Measurements from ENCODE around the gene SEC14L1. TPM values are rescaled to one million over a fixed set of nuclear protein-coding genes. Genes with fewer than 3 reads are reported as not detected.
"Not testable (repeated sequence)": the region's sequence is repeated elsewhere in the genome, so short reads cannot be mapped to it uniquely, and the experiment has no call there.

The SEC14L1 gene
- total RNA-seq, 1 donor from 2014 or later, result 637 TPM

DNA sequence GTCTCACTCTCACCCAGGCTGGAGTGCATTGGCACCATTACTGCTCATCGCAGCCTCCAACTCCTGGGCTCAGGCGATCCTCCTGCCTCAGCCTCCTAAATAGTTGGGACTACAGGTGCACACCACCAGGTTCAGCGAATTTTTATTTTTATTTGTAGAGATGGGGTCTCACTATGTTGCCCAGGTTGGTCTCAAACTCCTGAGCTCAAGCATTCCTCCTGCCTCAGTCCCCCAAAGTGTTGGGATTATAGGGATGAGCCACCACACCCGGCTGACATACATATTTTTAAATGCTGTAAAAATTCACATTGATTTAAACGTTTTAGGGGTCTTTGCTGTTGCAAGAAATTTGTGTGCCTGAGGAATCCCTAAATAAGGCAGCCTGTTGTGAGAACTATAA is 24.8 kb upstream of the SEC14L1 start:
- no peak for DNase-seq (ENCODE audit: extremely low read depth, low read depth, low spot score)

DNA sequence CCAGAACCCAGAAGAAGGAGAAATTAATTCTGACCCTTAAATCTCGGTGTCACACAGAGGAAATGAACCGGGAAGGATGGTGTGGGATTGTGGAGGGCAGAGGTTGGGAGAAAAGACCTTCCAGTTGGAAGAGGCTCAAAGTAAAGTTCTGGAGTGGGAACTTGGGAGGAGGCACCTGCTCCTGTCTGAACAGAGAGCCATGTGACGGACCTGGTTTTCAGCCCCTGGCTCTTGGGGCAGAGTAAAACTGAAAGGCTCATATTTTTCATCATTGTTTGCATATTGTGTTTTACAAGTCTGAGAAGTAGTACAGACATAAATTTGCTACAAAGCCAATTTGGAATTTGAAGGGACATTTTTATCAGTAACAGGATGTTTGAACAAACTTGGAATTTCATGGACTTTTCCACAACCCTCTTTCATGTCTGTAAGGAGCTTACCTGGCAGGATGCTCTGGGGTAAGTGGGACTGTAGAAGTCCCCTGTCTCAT is 24.4 kb upstream of the SEC14L1 start:
- DNase-seq (ENCODE audit: extremely low read depth, low read depth, low spot score), result no peak

DNA sequence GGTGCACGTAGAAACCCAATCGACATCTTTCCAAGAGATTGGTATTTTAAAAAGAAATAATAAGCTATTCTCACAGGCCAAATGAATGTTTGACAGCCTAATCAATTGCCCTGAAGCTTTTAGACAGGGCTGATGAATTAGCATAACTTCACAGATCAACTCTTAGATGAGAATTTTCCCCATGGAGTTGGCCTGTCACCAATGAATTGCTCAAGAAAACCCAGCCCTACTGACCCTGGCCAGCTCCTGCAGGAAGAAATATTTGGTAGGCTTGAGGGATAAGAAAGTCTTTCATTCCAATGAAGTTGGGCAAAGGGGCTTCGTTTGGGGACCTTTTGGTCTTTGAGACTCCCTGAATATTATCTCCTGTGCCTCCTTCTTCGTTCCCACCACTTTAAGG is 23.4 kb upstream of the SEC14L1 start:
- DNase-seq (ENCODE audit: extremely low read depth, low read depth, low spot score), result no peak

DNA sequence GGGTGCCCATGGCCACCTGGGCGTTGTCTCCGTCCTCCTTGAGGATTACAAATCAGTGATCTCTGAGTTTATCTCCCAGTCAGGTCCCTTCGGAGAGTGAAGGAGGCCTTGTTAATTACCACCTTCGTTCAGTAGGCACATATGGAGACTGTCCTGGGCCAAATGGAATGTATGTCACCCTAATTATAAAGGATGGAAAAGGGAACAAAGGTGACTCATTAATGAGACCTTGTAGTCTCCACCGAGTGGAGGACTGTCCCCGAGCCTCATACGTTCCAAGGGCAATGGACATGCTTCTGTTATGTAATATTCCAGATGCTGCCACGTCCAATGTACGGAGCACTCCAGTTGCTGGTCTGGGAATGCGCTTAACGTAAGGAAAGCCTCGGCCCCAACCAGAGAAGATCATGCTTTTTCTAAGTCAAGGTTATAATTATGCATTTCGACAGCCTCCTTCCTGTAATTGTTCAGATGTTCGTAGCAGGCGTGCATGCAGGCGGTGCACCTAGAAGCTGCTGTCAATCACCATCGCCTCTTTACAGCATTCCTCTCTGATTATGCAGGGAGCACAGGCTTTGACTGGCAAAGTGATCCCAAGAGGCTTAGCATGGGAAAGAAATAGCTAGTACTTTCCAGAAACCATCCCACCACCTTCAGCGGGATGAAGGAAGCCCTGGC is 22.4 kb upstream of the SEC14L1 start:
- no peak for DNase-seq (ENCODE audit: extremely low read depth, low read depth, low spot score)

DNA sequence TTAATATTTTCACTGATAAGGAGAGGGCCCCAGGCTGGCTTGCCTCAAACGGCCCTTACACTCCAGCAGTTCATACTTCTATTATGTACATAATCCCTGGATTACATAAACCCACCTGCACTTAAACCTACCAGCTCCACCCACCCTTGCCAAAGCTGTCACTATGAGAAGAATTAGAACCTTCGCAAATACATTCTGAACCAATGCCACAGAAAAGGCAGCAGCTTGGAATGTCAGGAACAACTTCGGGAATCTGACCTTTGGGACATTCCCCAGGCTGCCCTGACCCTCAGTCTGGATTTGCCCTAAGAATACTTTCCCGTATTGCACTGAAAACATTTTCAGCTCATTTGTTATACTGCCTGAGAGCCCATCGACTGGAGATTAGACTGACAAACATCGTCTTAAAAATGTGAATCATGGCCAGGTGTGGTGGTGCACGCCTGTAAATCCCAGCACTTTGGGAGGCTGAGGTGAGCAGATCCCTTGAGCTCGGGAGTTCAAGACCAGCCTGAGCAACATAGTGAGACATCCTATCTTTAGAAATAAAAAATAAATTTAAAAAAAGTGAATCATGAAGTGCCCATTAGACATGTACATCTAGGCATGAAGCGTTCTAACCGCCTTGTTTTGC is 21.0 kb upstream of the SEC14L1 start:
- no peak for DNase-seq (ENCODE audit: extremely low read depth, low read depth, low spot score)

DNA sequence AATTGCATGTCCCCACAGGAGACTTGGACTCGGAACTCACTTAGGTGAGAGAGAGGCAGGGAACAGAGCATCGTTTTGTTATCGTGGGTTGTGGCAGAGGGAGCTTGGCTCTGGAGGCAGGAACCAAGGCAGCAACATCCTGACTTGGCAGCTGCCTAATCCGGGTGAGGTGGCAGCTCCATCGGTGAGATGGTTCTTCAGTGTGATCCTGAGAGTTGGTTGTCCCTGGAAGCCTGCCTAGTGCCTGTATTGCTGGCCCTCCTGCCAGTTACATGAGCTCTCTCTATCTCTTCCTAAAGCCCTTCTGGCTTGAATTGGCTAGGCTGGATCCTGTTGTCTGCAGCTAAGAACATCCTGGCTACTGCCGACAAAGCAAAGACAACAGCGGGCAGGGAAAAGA is 19.9 kb upstream of the SEC14L1 start:
- DNase-seq (ENCODE audit: extremely low read depth, low read depth, low spot score), result no peak

DNA sequence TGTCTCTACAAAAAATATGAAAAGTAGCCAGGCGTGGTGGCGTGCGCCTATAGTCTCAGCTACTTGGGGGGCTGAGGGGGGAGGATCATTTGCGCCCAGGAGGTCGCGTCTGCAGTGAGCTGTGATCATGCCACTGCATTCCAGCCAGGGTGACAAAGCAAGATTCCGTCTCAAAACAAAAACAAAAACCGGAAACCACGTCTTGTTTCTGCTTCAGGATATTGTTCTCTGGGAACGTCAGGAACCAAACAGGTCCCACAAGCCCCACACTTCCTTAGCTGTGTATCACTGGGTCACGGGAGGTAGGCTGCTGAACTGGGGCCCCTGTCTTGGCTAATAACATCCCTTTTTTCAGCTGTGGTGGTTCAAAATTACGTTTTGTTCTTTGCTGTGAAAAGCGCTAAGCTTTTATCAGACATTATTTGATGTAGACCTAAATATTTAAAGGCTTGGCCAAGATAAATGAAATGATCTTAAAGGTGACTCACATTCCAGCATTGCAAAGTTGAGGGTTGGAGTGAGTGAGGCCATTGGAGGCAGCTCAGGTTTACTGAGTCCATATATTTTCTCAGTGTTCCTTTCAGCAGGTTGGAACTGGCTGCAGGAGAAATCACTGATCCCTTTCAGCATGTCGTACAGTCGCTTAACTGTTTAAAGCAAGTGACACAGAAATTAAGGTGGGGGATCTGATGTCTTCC is 16.4 kb upstream of the SEC14L1 start:
- peak; percentile 98 for DNase-seq (ENCODE audit: extremely low read depth, low read depth, low spot score)

DNA sequence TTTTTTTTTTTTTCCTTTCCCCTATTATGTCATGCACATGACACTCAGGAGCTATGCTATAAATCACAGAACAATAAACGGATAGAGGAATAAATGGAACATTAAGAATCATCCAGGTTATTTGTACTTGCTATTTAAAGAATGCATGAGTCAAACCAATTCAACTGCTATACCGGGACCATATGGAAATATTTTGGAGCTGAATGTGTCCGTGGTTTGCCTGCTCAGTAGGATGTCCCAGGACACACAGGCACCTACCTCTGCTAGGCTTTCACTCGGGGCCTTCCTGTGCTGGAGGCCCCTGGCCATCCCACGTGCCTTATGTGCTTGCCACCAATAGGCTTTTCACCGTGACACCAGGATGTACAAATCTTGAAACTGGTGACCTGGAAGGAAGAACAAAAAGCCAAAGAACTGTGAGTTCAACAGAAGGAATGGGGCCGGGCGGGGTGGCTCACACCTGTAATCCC is 15.3 kb upstream of the SEC14L1 start:
- DNase-seq (ENCODE audit: extremely low read depth, low read depth, low spot score), result peak; percentile 99

DNA sequence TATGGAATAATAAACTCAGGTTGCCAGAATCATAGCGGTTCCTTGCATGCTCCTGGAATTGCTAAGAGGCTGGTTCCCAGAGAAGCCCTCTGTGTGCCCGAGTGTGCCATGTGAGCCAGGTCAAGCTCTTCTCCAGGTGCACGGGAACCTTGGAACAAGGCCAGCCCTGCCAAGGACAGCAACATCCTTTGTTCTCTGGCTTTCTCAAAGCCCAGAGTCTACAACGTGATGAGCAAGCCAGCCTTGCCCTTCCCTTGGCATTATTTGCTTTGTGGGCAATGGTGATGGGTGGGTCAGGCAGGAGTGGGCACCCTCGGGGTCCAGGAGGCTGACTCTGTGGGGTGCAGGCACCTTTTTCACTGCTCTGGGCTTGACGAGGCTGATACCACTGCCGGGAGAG is 14.2 kb upstream of the SEC14L1 start:
- no peak for DNase-seq (ENCODE audit: extremely low read depth, low read depth, low spot score)

DNA sequence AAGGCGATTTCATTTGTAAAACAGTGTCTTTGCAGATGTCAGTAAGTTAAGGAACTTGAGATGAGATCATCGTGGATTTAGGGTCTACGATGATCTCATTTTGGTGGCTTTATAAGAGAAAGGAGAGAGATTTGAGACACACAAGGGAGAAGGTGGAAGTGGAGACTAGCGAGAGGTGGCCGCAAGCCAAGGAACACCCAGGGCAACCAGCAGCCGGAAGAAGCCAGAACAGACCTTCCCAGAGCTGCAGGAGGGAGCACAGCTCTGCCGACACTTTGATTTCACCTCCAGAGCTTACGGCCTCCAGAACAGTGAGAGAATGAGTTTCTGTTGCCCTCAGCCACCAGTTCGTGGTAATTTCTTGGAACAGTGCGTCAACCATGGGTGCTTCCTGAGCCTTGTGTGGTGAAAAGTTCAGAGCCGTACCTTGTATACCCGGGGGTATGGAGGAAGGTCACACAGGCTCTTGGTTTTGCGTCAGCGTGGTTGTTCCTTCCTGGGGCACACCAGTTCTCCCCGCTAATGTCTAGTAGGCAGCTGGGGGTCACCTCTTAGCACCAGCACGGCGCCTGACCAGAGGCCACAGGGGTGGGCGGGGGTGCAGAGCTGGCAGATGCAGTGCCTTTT is 12.9 kb upstream of the SEC14L1 start:
- DNase-seq (ENCODE audit: extremely low read depth, low read depth, low spot score), result no peak

DNA sequence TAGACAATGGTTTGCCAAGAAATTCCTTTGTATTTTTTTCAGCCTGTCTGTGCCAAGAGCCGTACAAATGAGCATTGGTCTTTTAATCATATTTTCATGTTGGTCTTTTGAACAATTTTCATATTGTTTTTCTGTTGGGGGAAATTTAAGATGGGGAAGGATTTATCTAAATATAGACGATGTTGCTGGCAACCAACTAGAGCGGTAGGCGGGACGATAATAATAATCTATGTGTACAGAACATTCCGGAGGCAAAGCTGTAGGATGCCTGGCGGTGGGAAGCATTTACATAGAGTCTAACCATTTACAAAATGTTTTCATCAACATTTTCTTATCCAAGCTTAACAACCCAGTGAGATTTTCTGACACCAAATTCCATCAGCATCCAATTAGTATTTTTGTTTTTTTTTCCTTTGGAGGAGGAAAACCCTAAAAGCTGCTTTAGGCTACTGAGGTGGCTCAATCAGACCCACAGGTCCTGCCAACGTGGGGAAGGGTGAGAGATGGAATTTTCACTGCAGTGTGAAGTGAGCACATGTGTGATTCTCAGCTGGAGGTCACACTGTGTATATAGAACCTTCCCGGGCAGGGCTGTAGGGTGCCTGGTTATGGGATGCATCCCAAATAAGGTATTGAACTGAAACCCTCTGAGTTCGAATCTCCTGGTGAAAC is 11.7 kb upstream of the SEC14L1 start:
- DNase-seq (ENCODE audit: extremely low read depth, low read depth, low spot score), result no peak

DNA sequence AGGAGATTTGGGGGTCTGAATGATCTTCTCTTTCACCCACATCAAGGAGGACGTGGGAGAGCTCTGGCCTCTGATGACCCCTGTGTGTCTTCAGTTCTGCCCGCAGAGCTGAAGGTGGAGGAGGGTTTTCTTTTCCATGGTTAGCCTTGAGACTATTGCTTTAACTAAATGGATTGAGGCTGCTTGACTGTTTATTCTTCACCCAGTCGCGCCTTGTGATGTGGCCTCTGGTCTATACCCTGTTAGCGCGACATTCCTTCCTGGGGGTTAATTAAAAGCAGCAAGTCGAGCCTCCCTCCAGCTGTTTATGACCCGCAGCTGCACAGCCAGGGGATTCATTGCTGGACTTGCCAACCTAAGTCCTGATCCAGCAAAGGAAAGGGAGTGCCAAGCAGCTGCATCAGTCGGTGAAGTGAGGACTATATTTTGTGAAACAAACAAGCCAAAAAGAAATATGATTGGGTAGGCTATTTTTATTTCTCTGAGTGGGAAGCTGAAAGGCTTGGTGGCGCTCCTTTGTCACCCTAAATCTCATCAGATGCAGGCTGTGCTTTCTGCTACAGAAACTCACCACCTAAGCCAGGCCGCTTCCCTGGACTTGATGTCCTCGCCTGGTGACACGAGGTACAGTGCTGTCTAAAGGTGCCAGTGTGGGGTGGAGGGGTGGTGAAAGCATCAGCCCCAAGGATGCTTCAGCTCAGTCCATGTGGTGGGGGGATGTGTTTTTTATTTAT is 11.0 kb upstream of the SEC14L1 start:
- no peak for DNase-seq (ENCODE audit: extremely low read depth, low read depth, low spot score)

DNA sequence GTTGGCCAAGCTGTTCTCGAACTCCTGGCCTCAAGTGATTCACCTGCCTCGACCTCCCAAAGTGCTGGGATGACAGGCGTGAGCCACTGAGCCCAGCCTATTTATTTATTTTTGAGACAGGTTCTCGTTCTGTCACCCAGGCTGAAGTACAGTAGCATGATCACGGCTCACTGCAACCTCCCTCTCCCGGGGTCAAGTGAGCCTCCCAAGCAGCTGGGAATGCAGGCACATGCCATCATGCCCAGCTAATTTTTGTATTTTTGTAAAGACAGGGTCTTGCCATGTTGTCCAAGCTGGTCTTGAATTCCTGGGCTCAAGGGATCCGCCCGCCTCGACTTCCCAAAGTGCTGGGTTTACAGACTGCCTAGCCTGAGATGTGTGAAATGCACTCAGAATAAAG is 10.2 kb upstream of the SEC14L1 start:
- no peak for DNase-seq (ENCODE audit: extremely low read depth, low read depth, low spot score)

DNA sequence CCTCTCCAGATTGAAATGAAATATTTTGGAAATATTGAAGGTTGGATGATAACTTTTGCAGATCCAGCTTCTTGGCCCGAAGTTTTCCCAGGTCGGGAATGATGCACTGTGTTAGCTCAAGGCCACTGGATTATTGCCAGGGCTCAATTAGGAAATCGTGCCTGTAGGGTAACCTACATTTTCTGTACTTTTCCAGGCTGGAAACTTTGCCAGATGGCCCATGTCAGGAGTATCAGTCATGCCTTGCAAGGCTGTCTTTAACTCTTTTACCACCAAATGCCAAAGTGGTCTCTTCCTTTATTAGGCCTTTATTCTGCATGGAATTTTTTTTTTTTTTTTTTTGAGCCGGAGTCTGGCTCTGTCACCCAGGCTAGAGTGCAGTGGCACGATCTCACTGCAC is 8.9 kb upstream of the SEC14L1 start:
- DNase-seq (ENCODE audit: extremely low read depth, low read depth, low spot score), result no peak

DNA sequence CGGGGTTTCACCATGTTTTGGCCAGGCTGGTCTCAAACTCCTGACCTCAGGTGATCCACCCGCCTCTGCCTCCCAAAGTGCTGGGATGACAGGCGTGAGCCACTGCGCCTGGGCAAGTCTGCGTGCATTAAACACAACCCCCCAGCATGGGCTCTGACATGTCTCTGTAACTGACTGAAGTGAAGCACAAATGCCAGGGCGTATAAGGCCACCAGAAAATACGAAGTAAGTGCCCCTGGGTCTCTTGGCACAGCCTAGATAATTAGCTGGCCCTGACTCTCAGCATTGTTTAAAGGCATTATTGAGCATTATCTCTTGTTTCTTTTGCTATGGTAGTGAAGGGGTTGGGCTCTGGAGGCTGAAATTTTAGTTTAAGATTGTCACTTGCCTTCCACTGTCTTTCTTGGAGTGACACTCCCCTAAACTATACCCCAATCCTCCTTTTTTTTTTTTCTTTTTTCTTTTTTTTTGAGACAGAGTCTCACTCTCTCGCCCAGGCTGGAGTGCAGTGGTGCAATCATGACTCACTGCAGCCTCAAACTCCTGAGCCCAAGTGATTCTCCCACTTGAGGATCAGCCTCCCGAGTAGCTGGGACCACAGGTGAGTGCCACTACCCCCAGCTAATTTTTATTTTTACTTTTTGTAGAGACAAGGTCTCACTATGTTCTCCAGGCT is 8.2 kb upstream of the SEC14L1 start:
- no peak for DNase-seq (ENCODE audit: extremely low read depth, low read depth, low spot score)

DNA sequence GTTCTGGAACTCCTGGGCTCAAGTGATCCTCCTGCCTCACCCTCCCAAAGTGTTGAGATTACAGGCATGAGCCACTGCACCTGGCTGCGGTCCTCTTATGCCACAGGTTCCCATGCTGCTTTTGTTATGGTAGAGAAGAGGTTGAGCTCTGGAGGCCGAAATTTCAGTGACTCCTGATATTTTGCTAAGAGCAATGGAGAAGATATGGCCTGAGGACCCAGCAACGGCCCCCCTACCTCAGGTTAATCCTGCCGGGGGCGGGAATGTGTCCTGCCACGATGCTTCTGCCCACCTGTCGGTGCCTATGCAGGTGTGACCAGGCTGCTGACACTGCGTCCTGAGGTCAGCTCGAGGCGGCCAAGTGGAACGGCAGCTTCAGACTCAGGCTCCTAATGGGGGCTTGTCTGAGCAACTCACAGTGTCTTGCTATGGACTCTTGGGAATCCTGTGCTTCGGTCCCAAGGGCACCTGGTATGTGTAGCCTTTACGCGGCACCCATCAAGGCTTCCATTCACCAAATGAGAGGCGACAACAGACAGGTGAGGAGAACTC is 7.6 kb upstream of the SEC14L1 start:
- DNase-seq (ENCODE audit: extremely low read depth, low read depth, low spot score), result no peak

DNA sequence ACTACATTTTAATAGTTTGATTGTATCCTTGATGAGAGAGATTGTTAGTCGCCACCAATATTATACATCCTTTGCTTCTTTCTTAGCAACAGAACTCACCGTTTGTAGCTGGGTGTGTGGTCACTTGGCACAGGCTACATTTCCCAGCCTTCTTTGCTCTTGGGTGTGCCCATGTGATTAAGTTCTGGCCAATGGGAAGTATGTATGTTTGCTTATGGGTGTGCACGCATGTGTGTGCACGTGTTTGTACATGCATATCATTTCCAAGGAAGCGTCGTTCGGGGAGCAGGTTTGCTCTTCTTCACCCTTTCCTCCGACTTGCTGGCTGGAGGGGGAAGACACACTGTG is 4.4 kb upstream of the SEC14L1 start:
- no peak for DNase-seq (ENCODE audit: extremely low read depth, low read depth, low spot score)

DNA sequence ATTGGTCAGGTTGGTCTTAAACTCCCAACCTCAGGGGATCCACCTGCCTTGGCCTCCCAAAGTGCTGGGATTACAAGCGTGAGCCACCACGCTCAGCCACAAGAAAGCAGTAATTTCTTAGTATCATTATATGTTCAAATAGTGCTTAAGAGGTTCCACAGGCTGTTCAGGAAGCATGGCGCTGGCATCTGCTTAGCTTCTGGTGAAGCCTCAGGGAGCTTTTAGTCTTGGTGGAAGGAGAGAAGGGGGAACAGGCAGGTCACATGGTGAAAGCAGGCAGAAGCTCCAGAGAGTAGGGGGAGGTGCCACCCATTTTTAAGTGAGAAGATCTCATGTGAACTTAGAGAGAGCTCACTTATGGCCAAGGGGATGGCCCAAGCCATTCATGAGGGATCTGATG is 3.7 kb upstream of the SEC14L1 start:
- no peak for DNase-seq (ENCODE audit: extremely low read depth, low read depth, low spot score)

DNA sequence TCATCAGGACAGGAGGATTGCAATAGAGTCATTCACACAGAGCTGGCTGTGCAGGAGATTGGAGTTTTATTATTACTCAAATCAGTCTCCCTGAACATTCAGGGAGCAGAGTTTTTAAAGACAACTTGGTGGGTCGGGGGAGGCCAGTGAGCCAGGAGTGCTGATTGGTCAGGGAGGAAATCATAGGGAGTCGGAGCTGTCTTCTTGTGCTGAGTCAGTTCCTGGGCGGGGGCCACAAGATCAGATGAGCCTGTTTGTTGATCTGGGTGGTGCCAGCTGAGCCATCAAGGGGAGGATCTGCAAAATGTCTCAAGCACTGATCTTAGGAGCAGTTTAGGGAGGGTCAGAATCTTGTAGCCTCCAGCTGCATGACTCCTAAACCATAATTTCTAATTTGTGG is 2.9 kb upstream of the SEC14L1 start:
- not testable (repeated sequence) for DNase-seq (ENCODE audit: extremely low read depth, low read depth, low spot score)
